Body of pancreas (tissue), 4 donors: ENCODE data around the gene HIVEP2. TPM values are rescaled to one million over a fixed set of nuclear protein-coding genes. Genes with fewer than 3 reads are reported as not detected.

Experiments used
- ATAC-seq: fragments of 150-250 bp; one replicate; pipeline ENCODE4 v1.9.1; 2016
- DNase-seq, 4 donors: peaks; one replicate each; pipeline ENCODE4 v3.0.0-alpha.2; 2019
- H3K27ac ChIP-seq, 4 donors: fragments of 200-600 bp; sonication (generic); 1 replicate in 3 of 4; 2 replicates in 1 of 4; pipeline versions ENCODE4 v1.5.1 to v1.6.1; 2016 to 2019; ENCODE audit warnings: mild to moderate bottlenecking in 1 of 4, mixed read lengths in 1 of 4, moderate library complexity in 1 of 4
- H3K27me3 ChIP-seq, 2 donors: fragments of 200-600 bp; sonication (generic); one replicate each; pipeline ENCODE4 v1.6.0; 2016; ENCODE audit warnings: mild to moderate bottlenecking in 1 of 2
- H3K36me3 ChIP-seq, 2 donors: fragments of 200-600 bp; sonication (generic); replicated peaks in 1 of 2; 2 replicates each; pipeline ENCODE4 v1.5.1; 2016; ENCODE audit warnings: low read depth in 2 of 2; ENCODE audit not compliant: insufficient read depth in 1 of 2
- H3K4me1 ChIP-seq: fragments of 200-600 bp; sonication (generic); one replicate; pipeline ENCODE4 v1.6.0; 2016
- H3K4me3 ChIP-seq, 2 donors: fragments of 200-600 bp; sonication (generic); 1 replicate in 1 of 2; 2 replicates in 1 of 2; pipeline ENCODE4 v1.5.1; 2016 to 2019
- H3K9me3 ChIP-seq, 3 donors: fragments of 200-600 bp; sonication (generic); 1 replicate in 2 of 3; 2 replicates in 1 of 3; pipeline ENCODE4 v1.5.1; 2016
- POLR2A ChIP-seq, 3 donors: fragments of 450-650 bp; IDR thresholded peaks; one replicate each; pipeline ENCODE4 v1.6.1; 2016; ENCODE audit warnings: antibody characterized with exemption in 3 of 3, mild to moderate bottlenecking in 2 of 3
- WGBS, 2 donors: methylation state at CpG; one replicate each; pipeline ENCODE4 v1.1.5; 2017; 5-methylcytosine and 5-hydroxymethylcytosine counted together
- intact Hi-C: fragments of 100-400 bp; cut with DNase I; formaldehyde crosslinking; loops from one replicate; pipeline ENCODE4 v1.15.1; 2023
- total RNA-seq, 2 donors: library from RNA; depleted of rRNA; stranded (reverse); fragments of >200 nt; gene quantifications; one replicate each; pipeline ENCODE4 v1.1.0, GENCODE V29; 2016
- TF ChIP-seq, protein P1 (sequence below), 7 experiments: fragments of 450-650 bp in 4 of 7; fragments of 200-600 bp in 3 of 7; sonication (generic) in 3 of 7; IDR thresholded peaks; one replicate each; pipeline ENCODE4 v1.5.1; 2016 to 2019; ENCODE audit warnings: antibody characterized with exemption in 7 of 7

The HIVEP2 gene
- total RNA-seq, 2 donors from 2014 or later = 11.2 to 16.5 TPM

DNA sequence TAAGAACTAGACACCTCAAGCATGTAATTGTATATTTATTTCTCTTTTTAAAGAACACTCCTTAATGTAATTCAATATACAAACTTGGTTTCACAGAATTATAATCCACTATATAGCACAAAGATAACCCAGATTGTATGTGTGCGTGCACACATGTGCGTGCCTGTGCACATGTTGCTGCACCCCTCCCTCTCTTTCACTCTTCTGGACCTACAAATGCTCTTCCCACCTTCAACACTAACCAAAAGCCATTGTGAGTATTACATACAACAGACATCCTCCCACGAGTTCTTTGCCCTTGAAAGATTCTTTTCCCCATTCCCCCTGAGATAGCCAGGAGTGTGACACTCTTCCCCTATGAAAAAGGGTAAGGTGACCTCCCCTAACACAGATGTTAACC is 193.5 kb downstream of the HIVEP2 start:
- H3K4me3 ChIP-seq = no peak overlapping the region
- no peaks in the 10 kb centered on the region for H3K9me3 ChIP-seq
- intact Hi-C loops = no loop called here
- 85 to 88% methylated on average over 3 of the region's 3 CpGs for WGBS, 2 donors
- DNase-seq = no peak
- no peak overlapping the region for H3K27ac ChIP-seq
- no peak for ATAC-seq
- no peaks in the 10 kb centered on the region for H3K4me1 ChIP-seq
- H3K27me3 ChIP-seq = no peaks in the 10 kb centered on the region
- TF ChIP-seq POLR2A (IDR thresholded peaks at IDR 0.05) = no peak
- TF ChIP-seq, protein P1, sequence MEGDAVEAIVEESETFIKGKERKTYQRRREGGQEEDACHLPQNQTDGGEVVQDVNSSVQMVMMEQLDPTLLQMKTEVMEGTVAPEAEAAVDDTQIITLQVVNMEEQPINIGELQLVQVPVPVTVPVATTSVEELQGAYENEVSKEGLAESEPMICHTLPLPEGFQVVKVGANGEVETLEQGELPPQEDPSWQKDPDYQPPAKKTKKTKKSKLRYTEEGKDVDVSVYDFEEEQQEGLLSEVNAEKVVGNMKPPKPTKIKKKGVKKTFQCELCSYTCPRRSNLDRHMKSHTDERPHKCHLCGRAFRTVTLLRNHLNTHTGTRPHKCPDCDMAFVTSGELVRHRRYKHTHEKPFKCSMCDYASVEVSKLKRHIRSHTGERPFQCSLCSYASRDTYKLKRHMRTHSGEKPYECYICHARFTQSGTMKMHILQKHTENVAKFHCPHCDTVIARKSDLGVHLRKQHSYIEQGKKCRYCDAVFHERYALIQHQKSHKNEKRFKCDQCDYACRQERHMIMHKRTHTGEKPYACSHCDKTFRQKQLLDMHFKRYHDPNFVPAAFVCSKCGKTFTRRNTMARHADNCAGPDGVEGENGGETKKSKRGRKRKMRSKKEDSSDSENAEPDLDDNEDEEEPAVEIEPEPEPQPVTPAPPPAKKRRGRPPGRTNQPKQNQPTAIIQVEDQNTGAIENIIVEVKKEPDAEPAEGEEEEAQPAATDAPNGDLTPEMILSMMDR (IDR thresholded peaks at IDR 0.05) = no peak
- peaks cover 0 to 5% of the 10 kb centered on the region in 2 donors for H3K36me3 ChIP-seq

DNA sequence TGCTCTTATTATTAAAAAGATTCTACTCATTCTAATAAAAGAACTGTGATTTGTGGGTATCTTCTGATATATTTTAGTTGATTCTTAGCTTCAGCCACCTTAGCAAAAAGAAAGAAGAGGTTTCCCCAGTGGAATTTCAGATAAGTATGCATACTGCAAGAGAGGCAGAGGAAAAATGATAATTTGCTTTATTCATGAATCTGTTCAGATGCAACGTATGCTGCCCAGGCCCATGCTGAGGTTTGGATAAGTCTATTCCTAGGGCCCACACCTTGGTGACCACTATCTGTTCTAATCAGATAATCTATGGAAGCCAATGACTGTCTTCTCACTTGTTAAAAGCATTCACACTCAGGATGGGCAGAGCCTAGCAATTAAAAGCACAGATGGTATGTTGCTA is 194.0 kb downstream of the HIVEP2 start:
- Histone ChIP-seq H3K4me1 (no peaks in the 10 kb centered on the region), H3K9me3 (no peaks in the 10 kb centered on the region), H3K27ac (no peak overlapping the region), H3K27me3 (no peaks in the 10 kb centered on the region), H3K4me3 (no peak overlapping the region), H3K36me3 (peaks cover 0 to 5% of the 10 kb centered on the region in 2 donors)
- DNase-seq (no peak), ATAC-seq (no peak)
- TF ChIP-seq, protein P1 (IDR thresholded peaks at IDR 0.05) = no peak
- no peak for TF ChIP-seq POLR2A (IDR thresholded peaks at IDR 0.05)
- WGBS, 2 donors = 82 to 85% methylated on average over 1 of the region's 1 CpG
- intact Hi-C loops = no loop called here

DNA sequence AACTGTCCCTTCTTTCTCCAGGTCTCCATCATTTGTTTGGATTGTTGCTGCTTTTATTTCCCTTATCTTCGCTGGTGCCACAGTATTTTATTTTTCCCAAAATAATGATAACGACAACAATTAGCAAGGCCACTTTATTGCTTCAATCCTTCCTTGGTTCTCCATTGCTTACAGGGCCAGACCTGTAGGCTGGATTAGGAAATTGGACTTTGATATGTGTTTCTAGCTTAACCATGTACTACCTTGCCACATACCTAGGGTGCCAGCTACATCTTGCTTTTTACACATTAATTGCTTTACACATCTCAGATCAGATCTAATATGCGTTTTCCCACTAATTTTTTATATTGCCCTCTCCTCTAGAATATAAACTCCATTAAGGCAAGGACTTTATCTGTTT is 195.4 kb downstream of the HIVEP2 start:
- H3K4me3 ChIP-seq = no peak overlapping the region
- no peaks in the 10 kb centered on the region for H3K4me1 ChIP-seq
- no peaks in the 10 kb centered on the region for H3K9me3 ChIP-seq
- ATAC-seq (no peak), DNase-seq (no peak)
- TF ChIP-seq POLR2A (IDR thresholded peaks at IDR 0.05) = no peak
- TF ChIP-seq, protein P1 (IDR thresholded peaks at IDR 0.05) = no peak
- H3K27ac ChIP-seq = no peak overlapping the region
- no peaks in the 10 kb centered on the region for H3K27me3 ChIP-seq
- 60 to 70% methylated on average over 3 of the region's 3 CpGs for WGBS, 2 donors
- intact Hi-C loops = no loop called here
- peaks cover 0 to 5% of the 10 kb centered on the region in 2 donors for H3K36me3 ChIP-seq

DNA sequence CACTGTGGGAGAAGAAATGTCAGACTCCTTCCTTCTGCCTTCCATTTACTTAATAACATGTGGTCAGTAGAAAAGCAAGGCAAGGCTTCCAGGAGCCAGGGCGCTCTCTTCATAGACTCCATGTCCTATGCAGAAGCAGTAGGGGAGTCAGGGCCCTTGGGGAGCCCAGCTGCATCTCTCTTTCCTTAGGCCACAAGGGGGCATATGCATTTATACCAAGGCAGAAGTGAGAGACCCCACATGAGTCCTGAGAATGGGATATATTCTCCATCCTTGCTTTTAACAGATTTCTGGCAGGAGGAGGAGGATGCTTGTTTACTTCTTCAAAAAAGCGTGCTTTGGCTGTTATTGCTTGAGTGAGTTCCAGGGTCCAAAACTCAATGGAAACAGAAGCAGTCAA is 198.5 kb downstream of the HIVEP2 start:
- H3K9me3 ChIP-seq = no peaks in the 10 kb centered on the region
- no peaks in the 10 kb centered on the region for H3K36me3 ChIP-seq
- ATAC-seq (no peak), DNase-seq (peak in 3 of 4 donors; percentile 20 to 41 (median 20))
- 64 to 79% methylated on average over 2 of the region's 2 CpGs for WGBS, 2 donors
- H3K27ac ChIP-seq = no peak overlapping the region
- no peak for TF ChIP-seq POLR2A (IDR thresholded peaks at IDR 0.05)
- TF ChIP-seq, protein P1 (IDR thresholded peaks at IDR 0.05) = peak in 5 of 7 experiments; percentile 19 to 41 (median 31)
- H3K27me3 ChIP-seq = no peaks in the 10 kb centered on the region
- intact Hi-C loops = no loop called here
- no peak overlapping the region for H3K4me3 ChIP-seq
- H3K4me1 ChIP-seq = no peaks in the 10 kb centered on the region

DNA sequence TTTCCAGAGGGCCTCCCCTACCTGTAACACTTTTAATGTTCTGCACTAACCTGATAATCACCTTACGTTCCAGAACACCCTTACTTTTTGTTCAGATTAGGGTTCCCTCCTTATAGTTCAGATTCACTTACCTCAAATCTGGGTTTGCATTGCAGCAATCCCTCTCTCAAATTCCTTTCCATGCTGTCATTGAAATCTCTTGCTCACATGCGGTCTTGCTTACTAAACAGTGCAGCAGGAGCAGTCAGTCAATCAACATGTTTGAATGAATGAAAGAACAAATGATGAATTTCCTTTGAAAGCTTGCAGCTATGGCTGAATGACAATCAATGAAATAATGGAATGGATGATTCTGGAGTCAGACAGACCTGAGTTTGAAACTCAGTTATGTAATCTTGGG is 200.1 kb downstream of the HIVEP2 start:
- no peaks in the 10 kb centered on the region for H3K9me3 ChIP-seq
- no peak overlapping the region for H3K4me3 ChIP-seq
- no peaks in the 10 kb centered on the region for H3K4me1 ChIP-seq
- H3K36me3 ChIP-seq = no peaks in the 10 kb centered on the region
- TF ChIP-seq POLR2A (IDR thresholded peaks at IDR 0.05) = no peak
- TF ChIP-seq, protein P1 (IDR thresholded peaks at IDR 0.05) = no peak
- H3K27me3 ChIP-seq = no peaks in the 10 kb centered on the region
- no peak overlapping the region for H3K27ac ChIP-seq
- 76 to 86% methylated on average over 2 of the region's 2 CpGs for whole genome bisulfite sequencing, 2 donors
- no peak for DNase-seq
- intact Hi-C loops = no loop called here
- ATAC-seq = no peak
